ENCODE results near the gene SRPRA.
"Not testable (repeated sequence)": the region's sequence is repeated elsewhere in the genome, so short reads cannot be mapped to it uniquely, and the experiment has no call there.

Gene SRPRA, protein sequence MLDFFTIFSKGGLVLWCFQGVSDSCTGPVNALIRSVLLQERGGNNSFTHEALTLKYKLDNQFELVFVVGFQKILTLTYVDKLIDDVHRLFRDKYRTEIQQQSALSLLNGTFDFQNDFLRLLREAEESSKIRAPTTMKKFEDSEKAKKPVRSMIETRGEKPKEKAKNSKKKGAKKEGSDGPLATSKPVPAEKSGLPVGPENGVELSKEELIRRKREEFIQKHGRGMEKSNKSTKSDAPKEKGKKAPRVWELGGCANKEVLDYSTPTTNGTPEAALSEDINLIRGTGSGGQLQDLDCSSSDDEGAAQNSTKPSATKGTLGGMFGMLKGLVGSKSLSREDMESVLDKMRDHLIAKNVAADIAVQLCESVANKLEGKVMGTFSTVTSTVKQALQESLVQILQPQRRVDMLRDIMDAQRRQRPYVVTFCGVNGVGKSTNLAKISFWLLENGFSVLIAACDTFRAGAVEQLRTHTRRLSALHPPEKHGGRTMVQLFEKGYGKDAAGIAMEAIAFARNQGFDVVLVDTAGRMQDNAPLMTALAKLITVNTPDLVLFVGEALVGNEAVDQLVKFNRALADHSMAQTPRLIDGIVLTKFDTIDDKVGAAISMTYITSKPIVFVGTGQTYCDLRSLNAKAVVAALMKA

DNA sequence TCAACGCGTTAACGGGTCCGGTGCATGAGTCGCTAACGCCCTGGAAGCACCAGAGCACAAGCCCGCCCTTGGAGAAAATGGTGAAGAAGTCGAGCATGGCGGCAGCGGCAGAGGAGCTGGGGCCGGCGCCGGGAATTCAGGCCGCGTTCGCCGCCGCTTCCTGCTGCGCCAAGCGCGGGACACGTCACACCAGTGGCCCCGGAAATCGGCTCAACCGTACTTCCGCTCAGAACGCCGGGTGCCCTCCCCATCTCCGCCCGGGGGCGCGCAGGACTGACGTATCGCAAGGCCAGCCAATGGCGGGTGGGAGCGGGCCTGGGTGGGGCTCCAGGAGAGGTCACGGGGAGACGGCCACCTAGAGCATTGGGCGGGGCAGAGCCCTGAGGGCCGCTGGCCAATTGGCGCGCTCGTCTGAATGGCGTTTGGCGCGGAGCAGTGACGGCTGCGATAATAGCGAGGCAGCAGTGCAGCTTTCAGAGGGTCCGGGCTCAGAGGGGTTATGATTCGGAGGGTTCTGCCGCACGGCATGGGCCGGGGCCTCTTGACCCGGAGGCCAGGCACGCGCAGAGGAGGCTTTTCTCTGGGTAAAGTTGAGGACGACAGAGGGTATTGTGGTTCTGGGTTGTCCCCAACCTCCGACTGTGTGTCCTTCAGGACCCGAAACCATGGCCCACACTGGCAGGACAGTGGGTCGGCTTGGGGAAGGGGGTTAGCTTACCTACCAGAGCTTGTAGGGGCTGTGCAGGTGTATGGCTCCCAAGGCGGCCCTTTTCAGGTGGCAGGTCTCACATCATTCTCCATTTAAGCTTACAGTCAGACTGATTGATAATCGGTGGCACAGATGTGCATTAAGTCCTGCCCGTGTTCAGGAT lies at the start of gene SRPRA, which contains the start of gene FOXRED1:
Gene SRPRA (minus strand): TSS at position 188 of the 872 bp plus-strand sequence. CDS start 91 bp downstream, at position 97.
Gene FOXRED1 (plus strand): TSS at position 447 of the 872 bp plus-strand sequence. CDS start 53 bp downstream, at position 500.
- Histone ChIP-seq H3K9ac (ENCODE audit: low read length) (peak within 1 kb of the TSS; percentile 94), H3K4me3 (ENCODE audit: low read length) (peak within 1 kb of the TSS; percentile 94), H3K36me3 (ENCODE audit: control insufficient read depth, insufficient read depth, low read length) (peaks cover 19% of the 10 kb centered on the region), H3K9me3 (ENCODE audit: control insufficient read depth, low read length) (no peaks in the 10 kb centered on the region), H3K27me3 (ENCODE audit: control insufficient read depth, insufficient read depth, low read length) (no peaks in the 10 kb centered on the region), H3K4me1 (ENCODE audit: control insufficient read depth, insufficient read depth, low read length) (peaks cover 9% of the 10 kb centered on the region)

DNA sequence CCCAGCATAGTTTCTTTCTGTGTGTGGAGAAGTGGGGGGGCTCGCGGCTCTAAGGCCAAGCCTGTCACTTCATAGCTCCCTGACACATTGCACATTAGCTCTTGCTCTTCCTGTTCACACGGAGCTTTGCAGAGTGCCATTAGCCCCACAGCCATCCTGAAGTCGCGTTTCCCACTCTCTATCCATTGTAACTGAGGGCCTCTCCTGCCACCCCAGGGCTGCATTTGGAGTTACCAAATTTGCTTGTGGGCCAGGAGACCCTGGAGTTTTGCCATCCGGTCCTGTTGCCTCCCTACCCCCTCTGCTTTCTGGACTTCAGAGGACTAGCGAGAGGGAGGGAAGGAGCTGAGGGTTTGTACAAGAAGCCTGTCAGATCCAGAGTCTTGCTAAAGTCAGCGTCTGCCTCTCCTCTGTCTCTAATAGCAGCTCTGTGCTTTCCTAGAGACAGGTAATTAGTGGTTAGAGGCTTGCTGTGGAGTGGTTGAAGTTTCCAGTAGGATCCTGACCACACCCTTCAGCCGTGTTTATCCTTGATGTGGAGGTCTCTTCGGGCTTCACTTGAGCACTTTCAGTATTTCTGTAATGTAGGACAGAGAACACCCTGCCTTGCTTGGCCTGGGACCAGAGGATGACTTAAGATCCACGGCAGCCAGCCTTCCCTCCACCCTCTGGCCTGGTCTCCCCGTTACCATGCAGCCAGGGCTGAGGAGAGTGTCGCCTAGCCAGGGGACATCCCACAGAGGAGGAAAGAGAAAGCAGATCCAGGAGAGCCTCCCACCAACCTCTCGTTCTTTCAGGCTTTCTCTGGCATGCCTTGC lies 49.3 kb upstream of the SRPRA start:
- Histone ChIP-seq H3K9me3 (ENCODE audit: control insufficient read depth, low read length) (no peaks in the 10 kb centered on the region), H3K4me3 (ENCODE audit: low read length) (no peak overlapping the region), H3K36me3 (ENCODE audit: control insufficient read depth, insufficient read depth, low read length) (no peaks in the 10 kb centered on the region), H3K9ac (ENCODE audit: low read length) (peak overlapping the region; percentile 38), H3K27me3 (ENCODE audit: control insufficient read depth, insufficient read depth, low read length) (no peaks in the 10 kb centered on the region), H3K4me1 (ENCODE audit: control insufficient read depth, insufficient read depth, low read length) (peaks cover 19% of the 10 kb centered on the region)

DNA sequence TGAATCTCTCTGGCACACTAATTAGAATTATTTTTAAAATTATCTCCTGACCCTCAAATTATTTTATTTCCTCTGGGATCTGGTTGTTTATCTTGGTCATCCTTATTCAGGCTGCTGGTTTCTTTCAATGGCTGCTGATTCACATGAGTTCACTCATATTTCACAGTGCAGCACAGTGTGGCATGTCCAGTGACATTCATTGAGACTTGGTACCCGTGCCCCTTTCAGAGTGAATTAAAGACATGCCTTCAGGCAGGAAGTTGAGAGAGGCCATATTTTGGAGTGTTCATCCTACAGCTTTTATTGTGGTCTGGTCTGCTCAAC lies 48.7 kb upstream of the SRPRA start:
- no peaks in the 10 kb centered on the region for H3K9me3 ChIP-seq (ENCODE audit: control insufficient read depth, low read length)
- peaks cover 25% of the 10 kb centered on the region for H3K4me1 ChIP-seq (ENCODE audit: control insufficient read depth, insufficient read depth, low read length)
- H3K36me3 ChIP-seq (ENCODE audit: control insufficient read depth, insufficient read depth, low read length): no peaks in the 10 kb centered on the region
- H3K4me3 ChIP-seq (ENCODE audit: low read length): no peak overlapping the region
- H3K9ac ChIP-seq (ENCODE audit: low read length): no peak overlapping the region
- H3K27me3 ChIP-seq (ENCODE audit: control insufficient read depth, insufficient read depth, low read length): no peaks in the 10 kb centered on the region

DNA sequence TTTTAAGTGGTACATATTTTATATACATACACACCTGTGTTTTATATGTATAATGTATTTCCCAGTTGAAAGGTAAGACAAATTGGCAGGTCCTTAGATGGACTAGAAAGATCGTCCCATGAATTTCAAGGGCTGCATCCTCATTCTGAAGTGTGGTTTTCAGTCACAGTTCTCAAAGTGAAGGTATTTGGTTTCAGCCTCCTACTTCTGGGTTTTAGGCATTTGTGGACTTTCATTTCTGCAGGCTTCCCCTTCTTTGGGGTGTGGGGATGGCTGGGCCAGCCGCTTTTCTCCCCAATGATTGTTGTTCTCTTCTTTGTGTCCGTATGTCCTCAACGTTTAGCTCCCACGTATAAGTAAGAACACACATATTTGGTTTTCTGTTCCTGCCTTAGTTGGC lies 45.1 kb upstream of the SRPRA start:
- no peak overlapping the region for H3K9ac ChIP-seq (ENCODE audit: low read length)
- no peaks in the 10 kb centered on the region for H3K36me3 ChIP-seq (ENCODE audit: control insufficient read depth, insufficient read depth, low read length)
- no peak overlapping the region for H3K4me3 ChIP-seq (ENCODE audit: low read length)
- no peaks in the 10 kb centered on the region for H3K27me3 ChIP-seq (ENCODE audit: control insufficient read depth, insufficient read depth, low read length)
- H3K9me3 ChIP-seq (ENCODE audit: control insufficient read depth, low read length): no peaks in the 10 kb centered on the region
- H3K4me1 ChIP-seq (ENCODE audit: control insufficient read depth, insufficient read depth, low read length): peaks cover 32% of the 10 kb centered on the region

DNA sequence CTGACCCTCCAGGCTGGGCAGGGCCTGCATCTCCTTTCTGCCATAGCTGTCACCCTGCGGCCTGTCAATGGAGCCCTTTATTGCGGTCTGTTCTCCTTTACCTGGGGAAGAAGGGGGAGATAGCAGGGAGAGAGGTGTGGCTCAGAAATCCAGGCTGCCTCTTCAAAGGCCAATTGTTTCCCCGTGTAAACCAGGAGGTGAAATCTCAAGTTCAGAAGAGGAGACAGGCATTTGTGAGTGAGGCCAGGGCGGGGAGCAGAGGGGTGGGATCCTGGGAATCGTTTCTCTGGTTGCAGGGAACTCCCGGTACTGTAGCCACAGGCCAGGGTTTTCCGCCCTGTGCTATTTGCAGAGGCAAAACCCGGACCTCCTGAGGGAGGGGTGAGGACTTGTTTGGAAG lies 44.3 kb upstream of the SRPRA start:
- Histone ChIP-seq H3K4me3 (ENCODE audit: low read length) (no peak overlapping the region), H3K9ac (ENCODE audit: low read length) (no peak overlapping the region), H3K4me1 (ENCODE audit: control insufficient read depth, insufficient read depth, low read length) (peaks cover 27% of the 10 kb centered on the region), H3K36me3 (ENCODE audit: control insufficient read depth, insufficient read depth, low read length) (no peaks in the 10 kb centered on the region), H3K9me3 (ENCODE audit: control insufficient read depth, low read length) (no peaks in the 10 kb centered on the region), H3K27me3 (ENCODE audit: control insufficient read depth, insufficient read depth, low read length) (no peaks in the 10 kb centered on the region)

DNA sequence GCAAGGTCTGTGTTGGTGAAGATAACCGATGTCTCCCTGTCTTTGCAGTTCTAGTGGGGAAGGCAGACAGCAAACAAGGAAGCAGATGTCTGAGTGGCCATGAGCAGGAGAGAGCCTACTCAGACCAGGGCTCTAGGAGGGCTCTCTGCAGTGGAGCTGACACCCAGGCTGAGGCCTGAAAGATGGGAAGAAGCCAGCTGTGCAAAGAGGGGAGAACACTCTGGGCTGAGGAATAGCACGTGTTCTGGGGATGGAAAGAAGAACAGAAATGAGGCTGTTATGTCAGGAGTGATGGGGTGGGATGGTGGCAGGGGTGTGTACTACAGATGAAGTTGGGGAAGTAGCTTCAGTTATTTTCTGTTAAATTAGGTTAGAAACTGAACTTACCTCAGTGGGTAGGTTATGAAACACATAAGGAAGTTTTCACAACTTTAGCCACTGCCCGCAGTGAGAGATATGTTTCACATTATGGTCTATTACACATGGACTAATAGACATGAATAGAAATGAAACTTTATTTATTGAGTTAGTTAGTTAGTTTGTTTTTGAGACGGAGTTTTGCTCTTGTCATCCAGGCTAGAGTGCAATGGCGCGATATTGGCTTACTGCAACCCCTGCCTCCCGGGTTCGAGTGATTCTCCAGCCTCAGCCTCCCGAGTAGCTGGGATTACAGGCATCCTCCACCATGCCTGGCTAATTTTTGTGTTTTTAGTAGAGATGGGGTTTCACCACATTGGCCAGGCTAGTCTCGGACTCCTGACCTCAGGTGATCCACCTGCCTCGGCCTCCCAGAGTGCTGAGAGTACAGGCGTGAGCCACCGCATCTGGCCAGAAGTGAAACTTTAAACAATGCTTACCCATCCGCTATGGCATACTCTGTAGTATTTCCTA lies 43.0 kb upstream of the SRPRA start:
- no peaks in the 10 kb centered on the region for H3K9me3 ChIP-seq (ENCODE audit: control insufficient read depth, low read length)
- no peak overlapping the region for H3K9ac ChIP-seq (ENCODE audit: low read length)
- H3K36me3 ChIP-seq (ENCODE audit: control insufficient read depth, insufficient read depth, low read length): no peaks in the 10 kb centered on the region
- H3K4me1 ChIP-seq (ENCODE audit: control insufficient read depth, insufficient read depth, low read length): peaks cover 19% of the 10 kb centered on the region
- H3K27me3 ChIP-seq (ENCODE audit: control insufficient read depth, insufficient read depth, low read length): no peaks in the 10 kb centered on the region
- no peak overlapping the region for H3K4me3 ChIP-seq (ENCODE audit: low read length)

DNA sequence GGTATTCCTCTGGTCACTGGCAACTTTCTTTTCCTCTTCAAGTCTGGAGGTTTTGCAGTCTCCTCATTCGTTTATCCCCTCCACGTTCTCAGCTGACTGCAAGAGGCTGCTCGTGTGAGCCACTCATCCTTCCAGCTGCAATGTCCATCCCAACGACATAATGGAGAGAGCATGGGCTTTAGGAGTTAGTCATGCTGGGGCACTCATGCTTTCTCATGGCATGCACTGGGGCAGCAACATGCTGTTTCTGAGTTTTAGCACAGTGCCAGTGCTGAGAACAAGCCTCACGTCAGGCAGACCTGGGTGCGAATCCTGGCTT lies 42.3 kb upstream of the SRPRA start:
- H3K4me1 ChIP-seq (ENCODE audit: control insufficient read depth, insufficient read depth, low read length): peaks cover 19% of the 10 kb centered on the region
- H3K9me3 ChIP-seq (ENCODE audit: control insufficient read depth, low read length): no peaks in the 10 kb centered on the region
- no peaks in the 10 kb centered on the region for H3K27me3 ChIP-seq (ENCODE audit: control insufficient read depth, insufficient read depth, low read length)
- no peaks in the 10 kb centered on the region for H3K36me3 ChIP-seq (ENCODE audit: control insufficient read depth, insufficient read depth, low read length)
- no peak overlapping the region for H3K9ac ChIP-seq (ENCODE audit: low read length)
- H3K4me3 ChIP-seq (ENCODE audit: low read length): no peak overlapping the region

DNA sequence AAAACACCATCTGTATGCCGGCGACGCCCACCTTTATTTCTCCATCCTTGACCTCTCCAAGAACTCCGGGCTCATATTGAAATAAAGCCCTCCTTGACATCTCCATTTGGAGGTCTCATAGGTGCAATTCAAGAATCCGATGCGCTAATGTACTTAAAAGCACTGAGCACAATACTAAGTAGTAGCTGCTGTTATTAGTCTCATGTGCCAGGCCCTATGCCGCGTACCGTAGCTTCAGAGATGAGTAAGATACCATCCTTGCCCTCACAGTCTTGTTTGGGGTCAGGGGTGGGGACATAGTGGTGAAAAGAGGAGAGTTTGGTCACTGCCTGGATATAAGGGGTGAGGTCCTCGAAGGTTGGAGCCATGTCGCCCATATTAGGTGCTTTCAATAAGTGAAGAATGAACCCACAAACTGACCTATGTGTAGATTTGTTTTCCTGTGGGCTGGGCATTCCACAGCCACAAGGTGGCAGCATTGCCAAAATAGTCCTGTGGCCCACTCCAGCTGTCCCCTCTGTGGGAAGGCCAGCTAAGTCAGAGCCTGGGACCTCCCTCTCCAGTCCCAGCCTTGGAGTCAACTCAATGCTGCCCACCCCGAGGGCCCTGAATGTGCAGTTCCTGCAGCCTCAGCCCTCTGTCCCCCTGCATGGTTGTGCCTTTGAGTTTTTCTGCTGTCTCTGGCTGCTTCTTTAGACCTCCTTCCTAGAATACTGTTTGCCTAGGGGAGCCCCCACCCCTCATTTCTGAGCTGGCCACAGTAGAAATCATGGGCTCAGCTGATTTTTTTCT lies 41.7 kb upstream of the SRPRA start:
- Histone ChIP-seq H3K4me3 (ENCODE audit: low read length) (no peak overlapping the region), H3K27me3 (ENCODE audit: control insufficient read depth, insufficient read depth, low read length) (no peaks in the 10 kb centered on the region)

DNA sequence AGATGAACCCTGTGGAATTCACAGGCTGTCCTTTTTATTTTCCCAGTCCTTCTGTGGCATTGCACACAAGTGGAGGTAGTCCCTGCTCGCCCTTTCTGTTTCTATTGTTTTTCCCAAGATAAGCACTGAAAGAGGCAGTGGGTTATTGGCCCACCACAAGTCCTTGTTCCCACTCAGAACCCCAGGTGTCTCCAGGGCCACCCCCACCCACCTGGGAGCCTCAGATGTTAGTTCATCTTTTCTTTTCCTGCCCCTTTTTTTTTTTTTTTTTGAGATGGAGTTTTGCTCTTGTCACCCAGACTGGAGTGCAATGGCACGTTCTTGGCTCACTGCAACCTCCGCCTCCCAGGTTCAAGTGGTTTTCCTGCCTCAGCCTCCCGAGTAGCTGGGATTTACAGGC lies 40.1 kb upstream of the SRPRA start:
- not testable (repeated sequence) for H3K4me3 ChIP-seq (ENCODE audit: low read length); H3K36me3 ChIP-seq (ENCODE audit: control insufficient read depth, insufficient read depth, low read length); H3K9ac ChIP-seq (ENCODE audit: low read length); H3K27me3 ChIP-seq (ENCODE audit: control insufficient read depth, insufficient read depth, low read length); H3K9me3 ChIP-seq (ENCODE audit: control insufficient read depth, low read length)
- H3K4me1 ChIP-seq (ENCODE audit: control insufficient read depth, insufficient read depth, low read length): peaks cover 24% of the 10 kb centered on the region

More for the DNA sequence above, 41.7 kb upstream of the SRPRA start:
- H3K36me3 ChIP-seq (ENCODE audit: control insufficient read depth, insufficient read depth, low read length): no peaks in the 10 kb centered on the region
- peaks cover 19% of the 10 kb centered on the region for H3K4me1 ChIP-seq (ENCODE audit: control insufficient read depth, insufficient read depth, low read length)
- no peak overlapping the region for H3K9ac ChIP-seq (ENCODE audit: low read length)
- H3K9me3 ChIP-seq (ENCODE audit: control insufficient read depth, low read length): no peaks in the 10 kb centered on the region

DNA sequence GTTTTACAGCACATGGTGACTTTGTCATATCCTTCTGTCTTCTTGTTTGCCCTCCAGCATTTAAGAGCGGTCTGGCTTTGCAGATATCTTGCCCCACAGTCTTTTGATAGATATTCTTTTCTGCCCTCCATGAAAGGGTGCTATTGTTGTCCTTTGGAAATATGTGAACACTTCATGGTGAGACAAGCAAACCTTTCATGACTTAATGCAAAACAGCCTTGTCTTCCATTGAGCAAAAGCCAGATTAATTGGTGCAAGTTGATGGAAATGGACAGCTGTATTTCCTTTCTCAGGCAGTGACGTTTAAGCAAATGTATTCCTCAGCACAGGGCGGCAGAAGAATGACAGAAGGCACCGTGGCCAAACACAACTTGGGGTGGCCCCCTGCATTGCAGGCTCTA lies 39.6 kb upstream of the SRPRA start:
- no peaks in the 10 kb centered on the region for H3K27me3 ChIP-seq (ENCODE audit: control insufficient read depth, insufficient read depth, low read length)
- no peaks in the 10 kb centered on the region for H3K36me3 ChIP-seq (ENCODE audit: control insufficient read depth, insufficient read depth, low read length)
- peaks cover 21% of the 10 kb centered on the region for H3K4me1 ChIP-seq (ENCODE audit: control insufficient read depth, insufficient read depth, low read length)
- no peaks in the 10 kb centered on the region for H3K9me3 ChIP-seq (ENCODE audit: control insufficient read depth, low read length)
- H3K4me3 ChIP-seq (ENCODE audit: low read length): no peak overlapping the region
- H3K9ac ChIP-seq (ENCODE audit: low read length): no peak overlapping the region
